ENCODE data around the gene TMEM38A.
"Not testable (repeated sequence)": the region's sequence is repeated elsewhere in the genome, so short reads cannot be mapped to it uniquely, and the experiment has no call there.

Gene TMEM38A

DNA sequence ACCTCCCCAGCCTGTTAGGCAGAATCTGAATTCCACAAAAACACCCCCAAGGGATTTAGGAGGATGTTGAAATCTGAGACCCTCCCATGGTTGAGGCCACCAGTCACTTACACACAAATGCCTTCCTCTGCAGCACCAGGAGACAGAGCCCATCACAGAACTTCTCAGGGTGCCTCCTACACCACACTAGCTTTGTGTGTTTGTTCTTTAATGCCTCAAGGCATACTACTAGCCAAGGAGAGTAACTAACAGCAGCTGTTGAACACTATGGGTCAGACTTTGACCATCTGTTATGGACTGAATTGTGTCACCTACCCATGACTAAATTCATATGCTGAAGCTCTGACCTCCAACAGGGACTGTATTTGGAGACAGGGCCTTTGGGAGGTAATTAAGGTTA, 23.4 kb upstream of the TMEM38A start:
- DNase-seq (ENCODE audit: low read depth in 2 of 2) = no peak

DNA sequence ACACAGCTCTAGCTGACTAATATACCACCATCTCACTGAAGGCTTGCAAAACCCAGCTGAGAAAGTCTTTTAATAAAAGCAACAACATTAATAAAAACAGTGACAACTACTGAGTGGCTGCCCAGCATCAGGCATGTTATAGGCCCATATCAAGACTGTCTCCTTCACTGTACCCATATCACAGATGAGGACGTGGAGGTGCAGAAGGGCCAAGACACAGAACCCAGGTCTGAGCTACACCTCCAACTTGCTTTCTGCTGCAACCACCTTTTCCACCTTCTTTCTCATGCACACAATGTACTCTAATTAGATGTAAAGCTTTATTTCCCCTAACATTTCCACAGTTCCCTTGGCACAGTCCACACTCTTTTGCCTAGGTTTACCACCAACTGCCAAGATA, 22.3 kb upstream of the TMEM38A start:
- DNase-seq (ENCODE audit: low read depth in 2 of 2) = no peak

DNA sequence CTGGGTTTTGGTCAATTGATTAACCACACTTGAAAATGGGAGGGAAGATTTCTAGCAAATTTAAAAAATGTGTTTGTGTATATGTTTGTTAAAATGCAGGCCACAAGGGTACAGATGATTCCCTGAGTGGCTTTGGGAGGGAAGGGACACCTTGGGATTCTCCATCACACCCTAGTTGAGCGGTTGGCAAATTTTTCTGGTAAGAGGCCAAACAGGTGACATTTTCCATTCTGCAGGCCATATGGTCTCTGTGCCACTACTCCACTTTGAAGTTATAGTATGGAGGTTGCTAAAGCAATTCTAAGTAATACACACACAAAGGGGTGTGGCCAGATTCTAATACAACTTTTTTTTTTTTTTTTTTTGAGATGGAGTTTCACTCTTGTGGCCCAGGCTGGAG, 20.0 kb upstream of the TMEM38A start:
- DNase-seq (ENCODE audit: low read depth in 2 of 2) = no peak

DNA sequence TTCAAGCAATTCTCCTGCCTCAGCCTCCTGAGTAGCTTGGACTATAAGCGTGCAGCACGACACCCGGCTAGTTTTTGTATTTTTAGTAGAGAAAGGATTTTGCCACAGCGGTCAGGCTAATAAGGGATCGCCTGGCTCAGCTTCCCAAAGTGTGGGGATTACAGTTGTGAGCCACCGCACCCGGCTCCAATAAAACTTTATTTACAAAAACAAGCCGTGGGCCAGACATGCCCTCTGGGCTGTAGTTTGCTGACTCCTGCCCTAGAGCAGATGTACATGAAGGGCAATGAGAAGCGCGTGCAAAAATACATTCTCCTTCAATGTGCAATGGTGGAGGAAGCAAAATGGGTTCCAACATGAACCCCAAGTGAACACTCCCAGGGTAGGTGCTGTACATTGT, 19.2 kb upstream of the TMEM38A start:
- no peak for DNase-seq (ENCODE audit: low read depth in 2 of 2)

DNA sequence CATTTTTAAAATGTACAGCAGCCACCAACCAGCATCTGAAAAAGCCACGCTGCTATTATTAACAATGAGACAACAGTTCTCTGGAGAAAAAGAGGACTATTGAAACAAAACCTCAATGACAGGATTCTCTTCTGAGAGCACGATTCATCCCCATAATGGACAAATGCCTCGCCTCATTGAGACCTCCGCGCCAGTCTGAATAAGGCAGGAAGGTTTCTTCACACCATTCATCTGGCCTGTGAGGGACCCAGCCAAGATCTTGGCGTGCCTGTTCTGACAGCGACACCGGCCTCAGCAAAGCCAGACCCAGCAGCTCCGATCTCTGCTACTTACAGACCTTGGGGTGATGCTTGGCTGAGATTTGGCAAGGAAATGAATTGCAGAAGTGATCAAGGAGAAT, 15.8 kb upstream of the TMEM38A start:
- no peak for DNase-seq (ENCODE audit: low read depth in 2 of 2)

DNA sequence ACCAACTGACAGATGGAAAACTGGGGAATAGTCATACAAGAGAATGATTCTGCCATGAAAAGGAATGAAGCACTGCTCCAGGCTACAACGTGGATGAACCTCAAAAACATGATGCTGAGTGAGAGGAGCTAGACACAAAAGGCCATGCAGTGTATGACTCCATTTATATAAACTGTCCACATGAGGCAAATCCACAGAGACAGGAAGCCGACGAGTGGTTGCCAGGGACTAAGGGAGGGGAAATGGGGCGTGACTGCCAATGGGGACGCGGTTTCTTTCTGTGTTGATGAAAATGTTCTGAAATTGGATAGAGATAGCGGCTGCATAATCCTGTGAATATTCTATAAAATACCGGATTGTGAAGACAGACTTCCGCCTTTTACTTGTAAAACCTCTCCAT, 11.2 kb upstream of the TMEM38A start:
- no peak for DNase-seq (ENCODE audit: low read depth in 2 of 2)

DNA sequence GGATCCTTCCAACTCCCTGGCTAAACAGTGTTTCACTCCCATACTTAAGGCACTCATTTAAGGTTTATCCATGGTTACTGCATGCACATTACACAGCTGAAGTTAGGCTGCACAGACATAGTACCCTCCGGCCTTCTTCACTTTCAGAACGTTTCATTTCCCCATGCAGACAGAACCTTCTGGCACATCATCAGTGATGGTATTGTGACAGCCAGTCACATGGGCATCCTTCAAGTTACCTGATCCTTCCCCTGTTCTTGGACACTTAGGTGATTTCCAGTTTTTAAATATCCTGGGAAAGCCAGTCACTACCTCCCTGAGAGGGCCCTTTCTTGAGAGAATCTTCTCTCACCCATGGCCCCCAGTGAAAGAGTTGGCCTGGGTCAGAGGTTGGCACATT, 10.1 kb upstream of the TMEM38A start:
- DNase-seq (ENCODE audit: low read depth in 2 of 2) = no peak

DNA sequence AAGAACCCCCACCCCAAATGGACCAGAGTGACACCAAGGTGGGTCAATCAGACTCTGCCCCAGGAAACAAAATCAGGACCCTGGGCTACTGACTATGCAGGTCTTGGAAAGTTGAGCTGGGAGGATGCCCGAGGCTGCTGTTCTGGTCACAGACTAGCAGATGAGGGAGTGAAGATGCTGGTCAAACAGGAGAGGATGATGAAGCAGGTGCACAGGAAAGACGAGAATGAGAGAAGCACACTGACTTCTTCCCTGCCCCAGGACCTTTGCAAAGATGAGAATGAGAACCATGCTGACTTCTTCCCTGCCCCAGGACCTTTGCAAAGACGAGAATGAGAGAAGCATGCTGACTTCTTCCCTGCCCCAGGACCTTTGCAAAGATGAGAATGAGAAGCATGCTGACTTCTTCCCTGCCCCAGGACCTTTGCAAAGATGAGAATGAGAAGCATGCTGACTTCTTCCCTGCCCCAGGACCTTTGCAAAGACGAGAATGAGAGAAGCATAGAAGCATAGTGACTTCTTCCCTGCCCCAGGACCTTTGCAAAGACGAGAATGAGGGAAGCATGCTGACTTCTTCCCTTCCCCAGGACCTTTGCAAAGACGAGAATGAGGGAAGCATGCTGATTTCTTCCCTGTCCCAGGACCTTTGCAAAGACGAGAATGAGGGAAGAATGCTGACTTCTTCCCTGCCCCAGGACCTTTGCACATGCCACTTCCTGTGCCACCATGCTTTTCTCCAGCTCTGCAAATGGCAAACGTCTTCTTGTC, 9.3 kb upstream of the TMEM38A start:
- not testable (repeated sequence) for DNase-seq (ENCODE audit: low read depth in 2 of 2)

DNA sequence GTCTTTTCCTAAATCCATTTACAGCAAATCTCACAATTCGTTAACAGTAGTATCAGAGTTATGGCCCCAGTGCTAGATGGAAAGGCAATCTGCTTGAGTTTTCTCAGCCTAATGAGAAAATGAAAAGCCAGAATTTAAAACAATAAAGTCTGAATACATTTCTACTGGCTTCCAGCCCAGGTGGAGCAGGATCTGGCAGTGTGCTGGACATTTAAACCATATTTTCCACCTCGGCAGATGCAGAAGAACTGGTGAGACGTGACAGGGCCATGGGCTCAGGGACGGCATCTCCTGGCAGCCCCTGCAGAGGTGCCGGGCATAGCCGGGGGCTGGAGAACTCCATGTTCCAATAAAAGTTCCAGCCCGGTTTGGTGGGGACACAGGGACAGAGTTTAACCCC, 8.1 kb upstream of the TMEM38A start:
- DNase-seq (ENCODE audit: low read depth in 2 of 2) = no peak

DNA sequence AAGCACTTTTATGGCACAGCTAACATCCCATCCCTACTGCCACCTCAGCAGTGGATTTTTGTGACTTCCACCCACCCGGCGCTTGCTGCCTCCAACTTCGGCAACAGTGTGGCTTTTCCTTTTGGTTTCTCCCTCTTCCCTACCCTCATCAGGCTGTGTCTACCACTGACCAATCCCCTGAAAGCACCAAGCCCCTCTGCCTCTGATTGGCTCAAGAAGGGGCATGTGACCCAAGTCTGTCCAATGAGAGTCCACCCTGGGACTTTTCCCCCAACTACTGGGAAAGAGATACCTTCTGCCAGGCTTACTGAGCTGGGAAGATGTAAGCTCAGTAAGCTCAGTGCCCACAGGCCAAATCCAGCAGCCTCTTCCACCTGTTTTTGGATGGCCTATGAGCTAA, 6.8 kb upstream of the TMEM38A start:
- no peak for DNase-seq (ENCODE audit: low read depth in 2 of 2)

DNA sequence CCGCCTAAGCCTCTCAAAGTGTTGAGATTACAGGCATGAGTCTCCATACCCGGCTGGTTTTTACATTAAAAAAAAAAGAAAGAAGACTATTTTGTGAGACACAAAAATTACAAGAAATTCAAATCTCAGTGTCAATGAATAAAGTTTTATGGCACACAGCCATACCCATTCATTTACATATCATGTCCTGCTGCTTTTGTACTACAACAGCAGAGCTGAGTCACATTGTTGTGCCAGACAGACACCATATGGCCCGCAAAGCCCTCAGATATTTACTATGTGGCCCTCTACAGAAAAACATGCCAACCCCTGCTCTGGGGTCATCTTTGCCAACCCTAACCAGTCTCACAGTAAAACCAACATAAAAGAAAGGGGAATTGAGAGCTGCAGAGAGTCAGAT, 6.3 kb upstream of the TMEM38A start:
- DNase-seq (ENCODE audit: low read depth in 2 of 2) = no peak

DNA sequence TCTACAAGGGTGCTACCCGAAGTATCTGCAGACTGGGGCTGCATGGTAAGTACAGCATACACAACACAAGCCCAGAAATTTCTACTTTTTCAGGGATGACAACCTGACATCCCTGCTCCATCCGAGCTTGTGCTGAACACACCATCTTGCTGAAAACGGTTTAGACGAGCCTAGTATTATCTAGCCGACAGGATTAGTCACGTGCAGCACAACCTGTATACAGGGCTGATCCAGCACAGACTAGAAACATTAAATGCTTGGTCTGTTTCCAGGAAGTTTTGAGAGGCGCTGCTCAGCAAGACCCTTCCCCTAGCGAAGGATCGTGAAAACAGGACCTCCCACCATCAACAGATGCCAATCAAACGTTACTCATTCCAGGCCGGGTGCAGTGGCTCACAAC, 5.2 kb upstream of the TMEM38A start:
- no peak for DNase-seq (ENCODE audit: low read depth in 2 of 2)

DNA sequence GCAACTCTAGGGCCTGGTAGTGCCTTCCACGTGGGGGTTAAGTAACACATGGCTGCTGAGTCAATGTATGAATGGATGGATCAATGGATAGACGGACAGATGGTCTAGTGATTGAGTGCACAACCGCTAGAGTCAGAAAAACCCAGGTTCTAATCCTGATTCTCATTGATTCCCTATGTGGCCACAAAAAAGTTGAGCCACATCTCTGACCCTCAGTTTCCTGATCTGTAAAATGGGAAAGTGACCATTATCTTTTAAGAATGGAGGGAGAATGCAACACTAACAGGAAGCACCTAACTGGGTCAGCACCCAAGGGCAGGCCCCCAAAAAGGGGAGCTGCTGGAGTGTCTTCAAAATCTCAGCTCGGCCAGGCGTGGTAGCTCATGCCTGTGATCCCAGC, 3.6 kb upstream of the TMEM38A start:
- DNase-seq (ENCODE audit: low read depth in 2 of 2) = no peak

DNA sequence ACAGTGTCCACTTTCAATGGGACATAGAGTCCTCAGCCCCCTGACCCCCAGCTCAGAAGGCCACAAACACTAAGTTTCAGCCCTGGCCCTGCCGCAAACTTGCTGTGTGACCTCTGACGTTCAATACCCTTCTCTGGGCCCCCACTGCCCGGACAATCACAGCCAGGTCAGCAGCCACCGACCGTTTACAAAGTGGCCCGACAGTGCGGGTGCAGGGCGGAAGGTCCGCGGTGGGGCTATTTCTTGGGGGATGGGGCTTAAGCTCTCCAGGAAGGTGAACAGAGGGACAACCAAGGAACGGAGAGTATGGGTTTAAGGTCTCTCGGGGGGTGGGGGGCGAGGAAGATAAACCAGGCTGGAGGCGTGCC, 1.5 kb upstream of the TMEM38A start:
- DNase-seq (ENCODE audit: low read depth in 2 of 2) = no peak

DNA sequence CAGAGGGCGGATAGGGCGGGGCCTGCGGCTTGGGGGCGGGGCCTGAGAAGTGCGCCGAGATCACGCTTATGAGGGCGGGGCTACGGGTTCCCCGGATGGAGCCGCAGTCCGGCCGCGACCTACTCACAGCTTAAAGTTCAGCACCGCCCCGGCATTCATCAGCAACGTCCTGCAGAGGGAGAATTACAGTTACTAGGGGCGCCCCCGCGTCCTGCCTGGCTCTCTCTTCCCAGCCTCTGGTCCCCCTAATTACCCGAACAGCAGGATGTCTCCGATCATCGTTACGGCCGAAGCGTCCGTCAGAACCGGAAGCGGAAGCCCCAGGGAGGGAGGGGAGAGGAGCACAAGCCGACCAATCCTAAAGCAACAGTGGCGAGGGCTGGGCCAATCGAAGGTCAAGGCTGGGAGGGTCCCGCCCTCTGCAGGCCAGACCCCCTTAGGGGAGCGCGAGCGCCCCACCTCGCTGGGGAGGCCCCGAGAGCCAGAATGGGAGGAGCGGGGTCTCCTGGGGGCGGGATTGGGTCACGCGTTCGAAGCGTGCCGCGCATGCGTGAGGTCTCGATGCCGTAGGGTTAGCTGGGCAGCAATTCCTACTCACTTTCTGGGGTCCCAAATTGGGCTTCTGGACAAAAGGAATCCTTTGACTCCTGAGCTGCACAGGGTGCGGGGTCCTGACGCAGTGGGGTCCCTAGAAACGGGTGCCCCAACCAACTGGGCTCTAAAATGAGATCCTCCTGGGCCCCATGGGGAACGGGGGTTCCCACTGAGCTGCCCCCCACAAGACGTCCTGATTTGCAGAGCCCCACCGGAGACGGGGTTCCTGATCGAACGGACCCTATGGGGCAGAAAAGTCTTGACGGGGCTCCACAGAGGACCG, 869 bp upstream of the TMEM38A start, which contains the start of gene SMIM7:
TSS of gene SMIM7 (minus strand) at position 313 of the 877 bp plus-strand sequence. CDS start at position 279, 34 bp downstream.
- DNase-seq (ENCODE audit: low read depth in 2 of 2) = peak; percentile 99

DNA sequence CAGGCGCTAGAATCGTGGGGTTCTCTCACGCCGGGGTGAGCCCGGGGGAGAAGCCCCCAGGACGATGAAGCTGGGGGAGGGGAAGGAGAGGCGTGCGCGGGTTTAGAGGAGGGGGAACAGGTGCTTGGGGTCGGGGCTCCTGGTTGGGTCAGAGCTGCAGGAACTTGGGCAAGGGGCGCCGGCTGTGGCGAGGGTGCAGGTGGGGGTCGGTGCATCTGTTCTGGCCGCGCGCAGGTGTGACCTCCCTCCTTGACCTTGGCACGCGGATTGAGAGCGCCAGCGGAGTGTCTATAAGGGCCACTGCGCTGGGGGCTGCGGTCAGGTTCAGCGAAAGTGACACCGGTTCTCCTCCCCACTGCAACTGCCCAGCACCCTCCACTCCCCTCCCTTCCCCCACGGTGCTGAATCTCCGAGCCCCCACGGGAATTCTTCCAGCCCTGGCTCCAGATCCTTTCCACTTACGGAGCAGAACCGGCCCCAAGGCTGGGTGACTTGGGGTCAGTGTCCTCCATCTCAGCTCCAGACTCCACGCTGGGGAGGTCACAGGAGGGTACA, 618 bp downstream of the TMEM38A start:
- DNase-seq (ENCODE audit: low read depth in 2 of 2) = no peak

DNA sequence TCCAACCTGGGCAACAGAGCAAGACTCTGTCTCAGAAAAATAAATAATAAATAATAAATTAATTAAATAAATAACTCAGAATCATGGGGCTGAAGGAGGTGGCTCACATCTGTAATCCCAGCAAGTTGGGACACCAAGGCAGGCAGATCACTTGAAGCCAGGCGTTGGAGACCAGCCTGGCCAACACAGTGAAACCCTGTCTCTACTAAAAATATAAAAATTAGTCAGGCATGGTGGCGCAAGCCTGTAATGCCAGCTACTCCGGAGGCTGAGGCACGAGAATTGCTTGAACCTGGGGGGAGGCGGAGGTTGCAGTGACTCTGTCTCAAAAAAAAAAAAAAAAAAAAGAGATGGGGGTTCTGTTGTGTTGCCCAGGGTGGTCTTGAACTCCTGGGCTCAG, 7.2 kb downstream of the TMEM38A start:
- DNase-seq (ENCODE audit: low read depth in 2 of 2) = no peak

DNA sequence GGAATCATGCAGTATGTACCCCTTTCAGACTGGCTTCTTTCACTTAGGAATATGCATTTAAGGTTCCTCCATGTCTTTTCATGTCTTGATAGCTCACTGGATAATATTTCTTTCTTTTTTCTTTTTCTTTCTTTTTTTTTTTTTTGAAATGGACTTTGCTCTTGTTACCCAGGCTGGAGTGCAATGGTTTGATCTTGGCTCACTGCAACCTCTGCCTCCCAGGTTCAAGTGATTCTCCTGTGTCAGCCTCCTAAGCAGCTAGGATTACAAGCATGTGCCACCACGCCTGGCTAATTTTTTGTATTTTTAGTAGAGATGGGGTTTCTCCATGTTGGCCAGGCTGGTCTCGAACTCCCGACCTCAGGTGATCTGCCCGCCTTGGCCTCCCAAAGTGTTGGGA, 7.8 kb downstream of the TMEM38A start:
- DNase-seq (ENCODE audit: low read depth in 2 of 2) = not testable (repeated sequence)

DNA sequence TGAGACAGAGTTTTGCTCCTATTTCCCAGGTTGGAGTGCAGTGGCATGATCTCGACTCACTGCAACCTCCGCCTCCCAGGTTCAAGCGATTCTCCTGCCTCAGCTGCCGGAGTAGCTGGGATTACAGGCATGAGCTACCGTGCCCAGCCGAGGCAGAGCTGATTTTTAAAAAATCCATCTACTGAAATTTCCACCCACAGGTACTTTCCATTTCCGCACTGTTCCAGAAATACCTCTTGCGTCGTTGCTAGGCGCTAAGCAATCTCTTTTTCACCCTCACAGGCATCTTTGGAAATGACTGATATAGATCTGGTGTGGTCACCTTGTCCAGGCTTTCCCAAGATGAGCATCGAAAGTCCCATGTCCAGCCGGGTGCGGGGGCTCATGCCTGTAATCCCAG, 9.4 kb downstream of the TMEM38A start:
- DNase-seq (ENCODE audit: low read depth in 2 of 2) = no peak

DNA sequence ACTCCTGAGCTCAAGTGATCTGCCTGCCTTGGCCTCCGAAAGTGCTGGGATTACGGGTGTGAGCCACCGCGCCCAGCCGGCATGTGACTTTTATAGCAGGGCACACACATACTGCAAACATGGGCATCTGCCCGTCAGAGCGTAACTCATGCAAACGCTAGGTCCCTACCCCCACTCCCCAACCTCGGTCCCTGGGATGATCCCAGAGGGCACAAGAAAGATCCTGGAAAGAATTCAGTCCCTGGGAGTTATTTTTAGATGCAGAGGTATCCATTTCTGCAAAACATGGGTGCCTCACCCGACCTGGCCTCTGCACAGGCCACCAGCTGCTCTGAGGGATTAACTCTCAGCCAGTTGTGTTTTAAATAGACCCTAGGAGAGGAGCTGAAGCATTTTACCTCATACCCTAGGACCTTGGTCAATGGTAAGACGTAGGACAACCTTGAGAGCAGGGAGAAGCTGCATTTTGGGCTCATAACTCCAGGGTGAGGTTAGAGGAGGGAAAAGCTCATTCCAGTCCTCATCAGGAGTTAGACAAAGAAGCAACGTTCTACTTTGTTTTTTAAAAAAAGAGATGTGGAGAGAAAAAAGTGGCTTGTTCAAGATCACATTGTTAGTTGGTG, 10.8 kb downstream of the TMEM38A start:
- no peak for DNase-seq (ENCODE audit: low read depth in 2 of 2)

DNA sequence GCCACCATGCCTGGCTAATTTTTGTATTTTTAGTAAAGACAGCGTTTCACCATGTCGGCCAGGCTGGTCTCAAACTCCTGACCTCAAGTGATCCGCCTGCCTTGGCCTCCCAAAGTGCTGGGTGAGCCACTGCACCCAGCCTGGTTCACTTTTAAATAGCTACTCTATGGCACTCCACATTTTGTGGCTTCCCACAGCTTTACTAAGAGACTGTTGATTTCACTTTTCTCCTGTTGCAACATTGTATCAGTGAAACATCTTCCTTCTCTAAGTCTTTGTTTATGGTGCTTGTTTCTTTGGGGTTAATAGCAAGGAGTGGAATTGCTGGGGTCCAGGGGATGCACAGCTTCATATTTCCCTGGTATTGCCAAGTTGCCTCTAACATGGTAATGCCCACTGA, 12.3 kb downstream of the TMEM38A start:
- DNase-seq (ENCODE audit: low read depth in 2 of 2) = no peak

DNA sequence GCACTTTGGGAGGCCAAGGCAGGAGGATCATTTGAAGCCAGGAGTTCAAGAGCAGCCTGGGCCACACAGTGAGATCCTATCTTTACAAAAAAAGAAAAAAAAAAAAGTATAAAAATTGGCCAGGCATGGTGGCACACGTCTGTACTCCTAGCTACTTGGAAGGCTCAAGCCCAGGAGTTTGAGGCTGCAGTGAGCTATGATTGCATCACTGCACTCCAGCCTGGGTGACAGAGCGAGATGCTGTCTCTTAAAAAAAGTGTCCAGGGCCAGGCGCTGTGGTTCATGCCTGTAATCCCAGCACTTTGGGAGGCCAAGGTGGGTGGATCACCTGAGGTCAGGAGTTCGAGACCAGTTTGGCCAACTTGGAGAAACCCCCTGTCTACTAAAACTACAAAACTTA, 12.9 kb downstream of the TMEM38A start:
- not testable (repeated sequence) for DNase-seq (ENCODE audit: low read depth in 2 of 2)
